GM12891 (cell line): ENCODE results near the gene SMIM7.

ENCODE experiments used
- POLR2A ChIP-seq: IDR thresholded peaks from 2 replicates; pipeline ENCODE4 v1.6.1; 2011; ENCODE audit warnings: low read depth, low read length, control low read depth
- POLR2AphosphoS5 ChIP-seq: IDR thresholded peaks from 2 replicates; pipeline ENCODE4 v1.6.1; 2011; ENCODE audit warnings: low read depth, low read length, control low read depth
- POU2F2 ChIP-seq: IDR thresholded peaks from 2 replicates; pipeline ENCODE4 v1.6.1; 2011; ENCODE audit warnings: low read depth, mild to moderate bottlenecking, control low read depth, low read length, moderate library complexity
- TAF1 ChIP-seq: IDR thresholded peaks from 2 replicates; pipeline ENCODE4 v1.6.1; 2011; ENCODE audit warnings: low read depth, low read length, control low read depth

DNA sequence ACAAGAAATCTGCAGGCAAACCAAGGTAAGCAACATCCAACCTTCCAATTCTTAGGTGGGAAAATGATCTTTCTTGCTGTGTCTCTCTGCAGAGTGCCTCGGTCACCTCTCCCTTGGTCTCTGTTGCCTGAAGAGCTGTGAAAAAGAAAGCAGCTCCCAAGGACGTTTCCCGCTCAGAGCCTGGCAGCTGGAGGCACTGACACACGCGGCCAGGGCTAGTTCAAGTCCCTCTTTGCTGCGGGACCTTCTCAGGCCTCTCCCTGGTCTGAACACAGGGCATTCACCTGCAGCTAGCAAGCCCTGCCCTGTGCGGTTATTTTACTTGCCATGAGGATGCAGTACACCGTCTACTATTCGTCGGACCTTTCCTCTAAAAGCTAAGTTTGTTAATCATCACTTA, 35.7 kb downstream of the SMIM7 start:
- TF ChIP-seq POLR2A (no peak), TAF1 (no peak), POU2F2 (no peak), POLR2AphosphoS5 (no peak)
